HG02885 (cell line): ENCODE data around the gene UPF1.
"Not testable (repeated sequence)": the region's sequence is repeated elsewhere in the genome, so short reads cannot be mapped to it uniquely, and the experiment has no call there.

Experiments used
- ATAC-seq: cut with Tn5 transposase; IDR thresholded peaks from one replicate; pipeline ENCODE4 v1.9.1; 2021; ENCODE audit warnings: mild to moderate bottlenecking; ENCODE audit not compliant: unreplicated experiment, poor library complexity

UPF1 gene

DNA sequence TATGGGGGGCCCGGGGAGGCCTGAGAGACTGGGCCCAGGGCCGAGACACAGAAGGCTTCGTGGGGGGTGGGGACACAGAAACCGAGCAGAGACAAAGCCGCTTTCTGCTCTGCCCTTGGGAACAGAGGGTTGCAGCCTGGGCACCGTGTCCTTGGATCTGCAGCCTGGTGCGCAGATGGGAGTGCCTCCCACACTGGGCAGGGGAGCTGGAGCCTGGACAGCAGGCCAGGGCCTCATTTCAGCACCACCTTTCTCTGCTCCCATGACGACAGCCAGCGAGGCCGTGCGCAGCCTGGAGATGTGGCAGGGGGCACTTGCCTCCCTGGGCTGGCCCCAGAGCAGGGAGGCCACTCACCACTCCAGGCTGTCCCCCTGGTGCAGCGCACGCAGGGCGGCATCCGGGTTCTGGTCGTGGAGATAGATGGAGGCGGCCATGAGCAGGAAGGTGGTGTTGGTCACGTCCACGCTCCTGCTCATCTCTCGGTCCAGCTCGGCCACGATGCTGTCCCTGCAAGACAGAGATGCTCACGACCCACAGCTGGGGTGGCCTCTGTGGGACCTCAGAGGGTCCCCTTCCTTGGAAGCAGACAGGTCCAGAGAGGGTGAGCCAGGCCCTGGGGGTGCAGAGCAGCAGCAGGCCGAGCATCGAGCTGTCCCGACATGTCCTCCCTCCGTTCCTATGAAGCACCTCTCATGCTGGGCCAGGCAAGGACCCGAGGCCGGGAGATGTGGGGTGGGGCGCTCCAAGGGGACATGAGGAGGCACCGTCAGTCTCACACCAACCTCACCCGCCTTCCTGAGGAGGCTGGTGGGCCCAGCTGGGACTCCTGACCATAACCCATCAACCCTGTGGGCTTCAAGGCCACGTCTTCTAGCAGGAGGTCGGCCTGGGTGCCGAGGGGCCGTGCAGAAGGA, 75.1 kb downstream of the UPF1 start:
- no peak for ATAC-seq

GRCh38 chr19:18908917-18909619, 77.3 kb downstream of the UPF1 start:
- no peak for ATAC-seq

- no peak for ATAC-seq
Measured at GRCh38 chr19:18910010-18910409, 78.3 kb downstream of the UPF1 start.

- no peak for ATAC-seq
Measured at GRCh38 chr19:18910801-18911436, 79.2 kb downstream of the UPF1 start.

- no peak for ATAC-seq
Measured at GRCh38 chr19:18912933-18913332, 81.2 kb downstream of the UPF1 start.

- ATAC-seq = no peak
Measured at GRCh38 chr19:18913466-18913865, 81.7 kb downstream of the UPF1 start.

DNA sequence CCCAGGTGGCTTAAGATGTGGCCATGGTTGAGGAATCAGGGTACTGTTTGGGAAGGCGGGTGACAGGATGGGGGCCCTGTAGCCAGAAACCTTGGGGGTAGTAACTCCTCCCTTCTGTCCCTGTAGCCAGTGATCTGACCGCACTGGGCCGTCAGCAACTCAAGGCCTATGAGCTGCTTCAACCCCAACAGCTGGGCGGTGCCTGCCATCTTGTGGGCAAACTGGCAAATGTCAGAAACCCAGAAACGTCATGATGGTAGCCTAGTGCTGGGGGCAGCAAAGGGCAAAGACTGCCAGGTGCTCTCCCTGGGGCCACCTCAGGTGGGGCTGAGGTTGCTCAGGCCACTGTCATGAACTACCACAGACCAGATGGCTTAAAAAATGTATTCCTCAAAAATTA, 83.9 kb downstream of the UPF1 start:
- ATAC-seq = no peak

DNA sequence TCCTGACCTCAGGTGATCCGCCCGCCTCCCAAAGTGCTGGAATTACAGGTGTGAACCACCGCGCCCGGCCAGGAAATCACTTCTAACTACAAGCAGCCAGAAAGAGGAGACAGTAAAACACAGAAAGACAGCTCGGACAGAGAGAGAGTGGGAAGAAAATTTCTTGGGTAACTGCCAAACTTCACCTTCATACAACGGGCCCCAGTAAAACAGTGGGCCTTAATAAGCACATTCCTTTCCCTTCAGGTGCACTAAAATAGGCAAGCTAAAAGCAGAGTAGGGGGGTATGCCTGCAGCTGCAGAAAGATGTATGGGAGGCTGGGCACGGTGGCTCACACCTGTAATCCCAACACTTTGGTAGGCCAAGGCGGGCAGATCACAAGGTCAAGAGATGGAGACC, 85.8 kb downstream of the UPF1 start:
- not testable (repeated sequence) for ATAC-seq
